H1 (cell line): ENCODE data around the gene MPP3. TPM values are rescaled to one million over a fixed set of nuclear protein-coding genes. Genes with fewer than 3 reads are reported as not detected.

Experiments used
- CTCF ChIA-PET: fragments of 300-600 bp; sonication (Branson Sonifier 250); formaldehyde crosslinking; loops from one replicate; lab custom pipeline; 2021; ENCODE audit not compliant: partially characterized antibody; lab: Charles Lee
- POLR2A ChIA-PET: fragments of 300-600 bp; sonication (Branson Sonifier 250); formaldehyde crosslinking; loops from one replicate; lab custom pipeline; 2021; ENCODE audit warnings: inconsistent platforms; ENCODE audit not compliant: partially characterized antibody; lab: Charles Lee
- DNase-seq, 2 experiments: peaks; one replicate each; pipeline versions ENCODE4 v3.0.0 to v3.0.0-alpha.2; 2010 to 2022; ENCODE audit warnings: low spot score in 2 of 2, low read depth in 1 of 2, mixed read lengths in 1 of 2
- FAIRE-seq: peaks from 2 replicates; lab custom pipeline; 2011; peaks lifted over from hg19 to GRCh38; lab: Jason Lieb, UNC
- H2AFZ ChIP-seq: 2 replicates; pipeline ENCODE4 v1.8.1; 2012; ENCODE audit warnings: low read length, inconsistent platforms
- H2AK5ac ChIP-seq: 2 replicates; pipeline ENCODE4 v1.6.1; 2013; ENCODE audit warnings: low read depth, low read length
- H2BK120ac ChIP-seq: replicated peaks from 2 replicates; pipeline ENCODE3; 2013; ENCODE audit warnings: low read depth, low read length, inconsistent platforms
- H2BK12ac ChIP-seq: 2 replicates; pipeline ENCODE4 v1.6.1; 2013; ENCODE audit warnings: low read depth, low read length
- H2BK15ac ChIP-seq: 2 replicates; pipeline ENCODE4 v1.6.1; 2013; ENCODE audit warnings: low read length
- H2BK20ac ChIP-seq: 2 replicates; pipeline ENCODE4 v1.6.1; 2013; ENCODE audit warnings: low read length
- H2BK5ac ChIP-seq: 2 replicates; pipeline ENCODE4 v1.6.1; 2013; ENCODE audit warnings: low read depth, low read length
- H3K14ac ChIP-seq: 2 replicates; pipeline ENCODE4 v1.6.1; 2013; ENCODE audit warnings: inconsistent platforms; ENCODE audit not compliant: insufficient read length
- H3K18ac ChIP-seq: 2 replicates; pipeline ENCODE4 v1.6.1; 2013; ENCODE audit warnings: low read length; ENCODE audit errors: extremely low read depth
- H3K23ac ChIP-seq: 2 replicates; pipeline ENCODE4 v1.6.1; 2013; ENCODE audit warnings: inconsistent platforms; ENCODE audit not compliant: insufficient read length
- H3K23me2 ChIP-seq: 2 replicates; pipeline ENCODE4 v1.6.1; 2013; ENCODE audit warnings: low read depth, low read length
- H3K27ac ChIP-seq: 2 replicates; pipeline ENCODE4 v1.6.1; 2011; ENCODE audit warnings: low read depth, low read length, inconsistent platforms
- H3K27me3 ChIP-seq, 4 experiments: replicated peaks in 1 of 4; 1 replicate in 1 of 4; 2 replicates in 3 of 4; pipeline versions ENCODE4 v1.6.1 to v1.8.1; 2011 to 2013; ENCODE audit warnings: low read length in 3 of 4, mild to moderate bottlenecking in 3 of 4, inconsistent platforms in 2 of 4, mixed read lengths in 2 of 4, moderate library complexity in 1 of 4; ENCODE audit not compliant: control insufficient read depth in 3 of 4, insufficient read depth in 3 of 4; ENCODE audit errors: extremely low read depth in 1 of 4
- H3K36me3 ChIP-seq, 4 experiments: 2 replicates each; pipeline versions ENCODE4 v1.6.1 to v1.8.1; 2011 to 2013; ENCODE audit warnings: mild to moderate bottlenecking in 4 of 4, low read length in 3 of 4, moderate library complexity in 2 of 4, control low read depth in 1 of 4, inconsistent platforms in 1 of 4; ENCODE audit not compliant: insufficient read depth in 4 of 4, control insufficient read depth in 2 of 4
- H3K4ac ChIP-seq: replicated peaks from 2 replicates; pipeline ENCODE3; 2013; ENCODE audit warnings: low read length, low read depth, mixed read lengths, inconsistent platforms; ENCODE audit not compliant: insufficient read length
- H3K4me1 ChIP-seq, 4 experiments: replicated peaks in 1 of 4; 1 replicate in 1 of 4; 2 replicates in 3 of 4; pipeline versions ENCODE4 v1.6.1 to v1.8.1; 2011 to 2013; ENCODE audit warnings: low read length in 3 of 4, inconsistent platforms in 2 of 4, mixed read lengths in 1 of 4; ENCODE audit not compliant: insufficient read depth in 4 of 4, control insufficient read depth in 3 of 4
- H3K4me2 ChIP-seq, 2 experiments: 2 replicates each; pipeline versions ENCODE4 v1.6.1 to v1.8.1; 2011 to 2013; ENCODE audit warnings: low read depth in 2 of 2, low read length in 2 of 2, control low read depth in 1 of 2, inconsistent platforms in 1 of 2, mild to moderate bottlenecking in 1 of 2; ENCODE audit not compliant: insufficient read depth in 1 of 2
- H3K4me3 ChIP-seq, 4 experiments: fragments of 200-600, 300-600 bp in 1 of 4; sonication (generic), shearing (Covaris generic), sonication (Bioruptor Twin) in 1 of 4; 2 replicates each; pipeline versions ENCODE4 v1.5.1 to v1.8.1; 2011 to 2016; ENCODE audit warnings: low read length in 4 of 4, low read depth in 3 of 4, control low read depth in 2 of 4, inconsistent platforms in 2 of 4, mild to moderate bottlenecking in 2 of 4, mixed read lengths in 1 of 4, moderate library complexity in 1 of 4; ENCODE audit not compliant: insufficient read depth in 2 of 4; ENCODE audit errors: extremely low read depth in 1 of 4
- H3K56ac ChIP-seq: replicated peaks from 2 replicates; pipeline ENCODE3; 2013; ENCODE audit warnings: low read depth, mild to moderate bottlenecking, mixed read lengths, low read length, inconsistent platforms; ENCODE audit not compliant: insufficient read length
- H3K79me1 ChIP-seq: 2 replicates; pipeline ENCODE4 v1.6.1; 2013; ENCODE audit warnings: low read depth, low read length, control low read depth
- H3K79me2 ChIP-seq, 2 experiments: 2 replicates each; pipeline versions ENCODE4 v1.6.1 to v1.8.1; 2012 to 2013; ENCODE audit warnings: low read length in 2 of 2, mild to moderate bottlenecking in 2 of 2, inconsistent platforms in 1 of 2; ENCODE audit not compliant: insufficient read depth in 2 of 2, control insufficient read depth in 1 of 2
- H3K9ac ChIP-seq, 4 experiments: replicated peaks in 1 of 4; 1 replicate in 1 of 4; 2 replicates in 3 of 4; pipeline versions ENCODE4 v1.6.1 to v1.8.1; 2011 to 2013; ENCODE audit warnings: low read depth in 3 of 4, low read length in 3 of 4, control low read depth in 2 of 4, mild to moderate bottlenecking in 2 of 4, moderate library complexity in 2 of 4, inconsistent platforms in 1 of 4; ENCODE audit errors: extremely low read depth in 1 of 4
- H3K9me3 ChIP-seq, 2 experiments: 2 replicates each; pipeline versions ENCODE4 v1.6.1 to v1.8.1; 2012 to 2013; ENCODE audit warnings: mild to moderate bottlenecking in 2 of 2, moderate library complexity in 2 of 2, control low read depth in 1 of 2, inconsistent platforms in 1 of 2, low read depth in 1 of 2, low read length in 1 of 2, mixed read lengths in 1 of 2; ENCODE audit not compliant: insufficient read depth in 2 of 2
- H4K20me1 ChIP-seq, 2 experiments: replicated peaks in 1 of 2; 2 replicates each; pipeline versions ENCODE3 to v1.8.1; 2011 to 2013; ENCODE audit warnings: inconsistent platforms in 2 of 2, low read length in 2 of 2, mild to moderate bottlenecking in 1 of 2; ENCODE audit not compliant: insufficient read depth in 2 of 2, control insufficient read depth in 1 of 2
- H4K5ac ChIP-seq: 2 replicates; pipeline ENCODE4 v1.6.1; 2013; ENCODE audit warnings: low read length, low read depth, mixed read lengths, inconsistent platforms; ENCODE audit not compliant: insufficient read length
- H4K8ac ChIP-seq: 2 replicates; pipeline ENCODE4 v1.8.0; 2013; ENCODE audit warnings: mild to moderate bottlenecking, moderate library complexity, low read length, inconsistent platforms; ENCODE audit not compliant: insufficient read depth; ENCODE audit errors: extremely low read depth
- H4K91ac ChIP-seq: replicated peaks from 2 replicates; pipeline ENCODE3; 2013; ENCODE audit warnings: low read length, mixed read lengths, inconsistent platforms; ENCODE audit not compliant: insufficient read length
- BRCA1 ChIP-seq: IDR thresholded peaks from 2 replicates; pipeline ENCODE4 v1.6.1; 2012; ENCODE audit warnings: low read depth, low read length, improper control_type of control experiment
- CHD1 ChIP-seq: IDR thresholded peaks from 2 replicates; pipeline ENCODE4 v1.6.1; 2012; ENCODE audit warnings: low read depth, low read length, improper control_type of control experiment
- CREB1 ChIP-seq: IDR thresholded peaks from 2 replicates; pipeline ENCODE4 v1.6.1; 2012; ENCODE audit warnings: inconsistent platforms
- KDM1A ChIP-seq: fragments of 200-600, 300-600 bp; sonication (generic); IDR thresholded peaks from 2 replicates; pipeline ENCODE4 v1.7.1; 2016; ENCODE audit warnings: mild to moderate bottlenecking, low read length, borderline replicate concordance
- PHF8 ChIP-seq: fragments of 200-600 bp; sonication (generic); conservative IDR thresholded peaks from 2 replicates; pipeline ENCODE4 v1.7.1; 2012; ENCODE audit warnings: low read depth, mild to moderate bottlenecking, inconsistent platforms, low read length, moderate library complexity
- POLR2AphosphoS5 ChIP-seq: IDR thresholded peaks from 2 replicates; pipeline ENCODE4 v1.6.1; 2011; ENCODE audit warnings: low read depth, low read length
- SP1 ChIP-seq: IDR thresholded peaks from 2 replicates; pipeline ENCODE4 v1.6.1; 2011; ENCODE audit warnings: low read depth, low read length
- SP2 ChIP-seq: IDR thresholded peaks from 2 replicates; pipeline ENCODE4 v1.6.1; 2012; ENCODE audit warnings: mild to moderate bottlenecking, low read length, inconsistent platforms
- ZNF274 ChIP-seq: IDR thresholded peaks from 2 replicates; pipeline ENCODE4 v1.7.0; 2012; ENCODE audit warnings: low read length, borderline replicate concordance; ENCODE audit errors: extremely low read depth
- WGBS, 2 experiments: shearing (Covaris generic) in 1 of 2; methylation state at CpG; one replicate each; pipeline versions ENCODE4 v1.1.6 to v1.1.7; 2013 to 2015; ENCODE audit warnings: low lambda C conversion rate in 2 of 2, mixed read lengths in 2 of 2, inconsistent platforms in 1 of 2, low coverage in 1 of 2, missing lambda C conversion rate in 1 of 2; ENCODE audit not compliant: insufficient replicate concordance in 2 of 2, insufficient coverage in 1 of 2, insufficient read length in 1 of 2; ENCODE audit errors: extremely low coverage in 1 of 2, missing lambda C conversion rate in 1 of 2; 5-methylcytosine and 5-hydroxymethylcytosine counted together
- polyA plus RNA-seq, 7 experiments: library from polyadenylated mRNA; depleted of rRNA in 3 of 7; stranded (reverse) in 5 of 7; unstranded in 2 of 7; fragments of >200 nt in 5 of 7; fragments of 200-250 nt in 2 of 7; gene quantifications; 1 replicate in 5 of 7; 2 replicates in 1 of 7; 4 replicates in 1 of 7; pipeline versions ENCODE4 v1.2.1 to v1.2.3, GENCODE V29; 2011 to 2013; ENCODE audit warnings: missing spikeins in 2 of 7, mixed read lengths in 2 of 7
- total RNA-seq: library from RNA; stranded (reverse); fragmentation: NEBNext Ultra II Directional; extraction: Animal tissue kit (Norgen Biotek cat#: 25700); gene quantifications from 2 replicates; pipeline ENCODE4 v1.2.1, GENCODE V29; 2021
- TF ChIP-seq, protein P1 (sequence below), 3 experiments: IDR thresholded peaks; 1 replicate in 2 of 3; 2 replicates in 1 of 3; pipeline versions ENCODE4 v1.5.1 to v1.6.1; 2011; ENCODE audit warnings: low read length in 3 of 3, mild to moderate bottlenecking in 3 of 3, inconsistent platforms in 2 of 3, low read depth in 1 of 3, moderate library complexity in 1 of 3; ENCODE audit not compliant: insufficient read depth in 1 of 3; ENCODE audit errors: control extremely low read depth in 1 of 3
- TF ChIP-seq, protein P2 (sequence below): IDR thresholded peaks from 2 replicates; pipeline ENCODE4 v1.6.1; 2012; ENCODE audit warnings: low read length, inconsistent platforms

The MPP3 gene
- total and polyA plus RNA-seq, 2 of the 8 experiments (the other 6 are each of a cell fraction or from before 2014, with no cell fraction given), result 3.1 to 6.1 TPM

DNA sequence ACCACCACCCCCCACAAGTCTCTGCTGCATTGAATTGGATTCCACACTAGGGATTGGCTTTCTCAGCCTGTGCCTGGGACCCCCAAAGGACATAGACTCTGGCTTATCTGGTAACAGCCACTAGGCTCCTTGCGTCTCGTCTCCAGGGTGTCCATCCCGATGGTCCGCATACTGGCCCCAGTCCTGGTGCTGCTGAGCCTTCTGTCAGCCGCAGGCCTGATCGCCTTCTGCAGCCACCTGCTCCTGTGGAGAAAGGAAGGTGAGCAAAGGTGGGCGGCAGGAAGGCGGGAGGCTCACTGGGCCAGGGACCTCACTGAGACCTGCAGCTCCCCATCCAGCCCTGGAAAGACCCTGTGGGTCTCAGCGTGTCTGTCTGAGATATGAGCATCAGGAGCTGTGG lies 22.1 kb upstream of the MPP3 start:
- Histone ChIP-seq H2BK15ac (no peak overlapping the region), H3K4me1 (peaks cover 0 to 4% (median under 1%) of the 10 kb centered on the region in 4 experiments; a peak in 3 of 7 replicates), H3K36me3 (no peaks in the 10 kb centered on the region), H3K9ac (no peak overlapping the region), H3K56ac (no peak overlapping the region), H2AFZ (no peak overlapping the region), H3K14ac (no peak overlapping the region), H4K20me1 (no peaks in the 10 kb centered on the region), H3K4ac (no peak overlapping the region), H2BK120ac (no peak overlapping the region), H4K8ac (no peak overlapping the region), H4K91ac (no peak overlapping the region), H3K79me1 (no peaks in the 10 kb centered on the region), H3K18ac (no peak overlapping the region), H3K4me2 (no peak overlapping the region), H3K27ac (no peak overlapping the region), H3K27me3 (no peaks in the 10 kb centered on the region), H3K4me3 (no peak overlapping the region), H2BK20ac (no peak overlapping the region), H3K23me2 (no peaks in the 10 kb centered on the region), H3K9me3 (no peaks in the 10 kb centered on the region), H2BK5ac (no peak overlapping the region; the same call in 1 of the 2 replicates), H3K23ac (no peak overlapping the region), H2BK12ac (no peak overlapping the region), H4K5ac (no peak overlapping the region), H2AK5ac (no peak overlapping the region), H3K79me2 (no peaks in the 10 kb centered on the region)
- CTCF ChIA-PET, result interaction anchor here (1.2 to 6.0 kb wide), 7 partner anchors 9 to 94 kb away, joined by 3 to 30 read pairs (median 20); partner anchors contain the start of gene CD300LG
- WGBS, 2 experiments, result 90% methylated on average over 9 of the region's 9 CpGs; no CpG with 5 or more reads in 1 of the 2 experiments
- POLR2A ChIA-PET, result no interaction called here
- FAIRE-seq, result no peak
- no peak for DNase-seq
- TF ChIP-seq SP2, result no peak
- no peak for TF ChIP-seq BRCA1
- no peak for TF ChIP-seq POLR2AphosphoS5
- TF ChIP-seq SP1, result no peak
- TF ChIP-seq, protein P1, sequence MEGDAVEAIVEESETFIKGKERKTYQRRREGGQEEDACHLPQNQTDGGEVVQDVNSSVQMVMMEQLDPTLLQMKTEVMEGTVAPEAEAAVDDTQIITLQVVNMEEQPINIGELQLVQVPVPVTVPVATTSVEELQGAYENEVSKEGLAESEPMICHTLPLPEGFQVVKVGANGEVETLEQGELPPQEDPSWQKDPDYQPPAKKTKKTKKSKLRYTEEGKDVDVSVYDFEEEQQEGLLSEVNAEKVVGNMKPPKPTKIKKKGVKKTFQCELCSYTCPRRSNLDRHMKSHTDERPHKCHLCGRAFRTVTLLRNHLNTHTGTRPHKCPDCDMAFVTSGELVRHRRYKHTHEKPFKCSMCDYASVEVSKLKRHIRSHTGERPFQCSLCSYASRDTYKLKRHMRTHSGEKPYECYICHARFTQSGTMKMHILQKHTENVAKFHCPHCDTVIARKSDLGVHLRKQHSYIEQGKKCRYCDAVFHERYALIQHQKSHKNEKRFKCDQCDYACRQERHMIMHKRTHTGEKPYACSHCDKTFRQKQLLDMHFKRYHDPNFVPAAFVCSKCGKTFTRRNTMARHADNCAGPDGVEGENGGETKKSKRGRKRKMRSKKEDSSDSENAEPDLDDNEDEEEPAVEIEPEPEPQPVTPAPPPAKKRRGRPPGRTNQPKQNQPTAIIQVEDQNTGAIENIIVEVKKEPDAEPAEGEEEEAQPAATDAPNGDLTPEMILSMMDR (IDR thresholded peaks at IDR 0.05; ENCODE audit: control extremely low read depth in 1 of 3, insufficient read depth in 1 of 3, low read depth in 1 of 3, low read length in 3 of 3), result no peak
- TF ChIP-seq CREB1, result no peak
- TF ChIP-seq, protein P2, sequence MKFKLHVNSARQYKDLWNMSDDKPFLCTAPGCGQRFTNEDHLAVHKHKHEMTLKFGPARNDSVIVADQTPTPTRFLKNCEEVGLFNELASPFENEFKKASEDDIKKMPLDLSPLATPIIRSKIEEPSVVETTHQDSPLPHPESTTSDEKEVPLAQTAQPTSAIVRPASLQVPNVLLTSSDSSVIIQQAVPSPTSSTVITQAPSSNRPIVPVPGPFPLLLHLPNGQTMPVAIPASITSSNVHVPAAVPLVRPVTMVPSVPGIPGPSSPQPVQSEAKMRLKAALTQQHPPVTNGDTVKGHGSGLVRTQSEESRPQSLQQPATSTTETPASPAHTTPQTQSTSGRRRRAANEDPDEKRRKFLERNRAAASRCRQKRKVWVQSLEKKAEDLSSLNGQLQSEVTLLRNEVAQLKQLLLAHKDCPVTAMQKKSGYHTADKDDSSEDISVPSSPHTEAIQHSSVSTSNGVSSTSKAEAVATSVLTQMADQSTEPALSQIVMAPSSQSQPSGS, result no peak
- TF ChIP-seq CHD1, result no peak
- TF ChIP-seq KDM1A, result no peak
- TF ChIP-seq PHF8, result no peak
- TF ChIP-seq ZNF274, result no peak
